Choroid plexus epithelial cell (primary cell): ENCODE measurements around the gene PPP1R12B.
A peak's percentile ranks its signal among the peaks of the same experiment; 100 is the strongest.
"Not testable (repeated sequence)": the region's sequence is repeated elsewhere in the genome, so short reads cannot be mapped to it uniquely, and the experiment has no call there.

Source experiments
- DNase-seq: peaks from one replicate; pipeline ENCODE4 v3.0.0-alpha.2; 2010; ENCODE audit warnings: low read depth
- H3K4me3 ChIP-seq: 2 replicates; pipeline ENCODE4 v1.5.1; 2011; ENCODE audit warnings: low read depth, mild to moderate bottlenecking, control low read depth, low read length, moderate library complexity
- TF ChIP-seq, protein P1 (sequence below): conservative IDR thresholded peaks from 2 replicates; pipeline ENCODE4 v1.5.1; 2011; ENCODE audit warnings: low read depth, mild to moderate bottlenecking, control low read depth, inconsistent platforms, low read length, moderate library complexity

Gene PPP1R12B

DNA sequence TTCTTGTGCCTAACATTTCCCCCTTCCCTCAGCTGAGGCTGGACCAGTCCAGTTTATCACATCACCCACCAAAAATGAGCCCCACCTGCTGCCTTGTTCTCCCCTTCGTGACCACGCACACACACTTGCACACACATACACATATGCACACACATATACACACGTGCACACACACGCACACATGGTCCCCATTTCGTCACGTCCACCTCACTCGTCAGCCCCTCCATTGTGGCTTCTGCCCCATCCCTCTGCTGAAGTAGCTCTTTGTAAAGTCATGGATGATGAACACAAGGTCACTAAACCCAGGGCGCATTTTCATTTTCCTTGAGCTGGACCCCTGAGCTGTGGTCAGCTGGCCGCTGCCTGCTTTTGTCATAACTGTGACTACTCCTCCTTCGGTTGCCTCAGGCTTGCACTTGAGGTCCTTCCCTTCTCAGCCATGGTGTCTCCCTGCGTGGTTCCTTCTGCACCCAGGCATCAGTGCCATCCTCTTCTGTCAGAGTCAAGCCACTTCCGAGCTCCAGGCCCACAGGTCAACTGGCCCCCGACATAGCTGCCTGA is 267.9 kb downstream of the PPP1R12B start:
- TF ChIP-seq, protein P1, sequence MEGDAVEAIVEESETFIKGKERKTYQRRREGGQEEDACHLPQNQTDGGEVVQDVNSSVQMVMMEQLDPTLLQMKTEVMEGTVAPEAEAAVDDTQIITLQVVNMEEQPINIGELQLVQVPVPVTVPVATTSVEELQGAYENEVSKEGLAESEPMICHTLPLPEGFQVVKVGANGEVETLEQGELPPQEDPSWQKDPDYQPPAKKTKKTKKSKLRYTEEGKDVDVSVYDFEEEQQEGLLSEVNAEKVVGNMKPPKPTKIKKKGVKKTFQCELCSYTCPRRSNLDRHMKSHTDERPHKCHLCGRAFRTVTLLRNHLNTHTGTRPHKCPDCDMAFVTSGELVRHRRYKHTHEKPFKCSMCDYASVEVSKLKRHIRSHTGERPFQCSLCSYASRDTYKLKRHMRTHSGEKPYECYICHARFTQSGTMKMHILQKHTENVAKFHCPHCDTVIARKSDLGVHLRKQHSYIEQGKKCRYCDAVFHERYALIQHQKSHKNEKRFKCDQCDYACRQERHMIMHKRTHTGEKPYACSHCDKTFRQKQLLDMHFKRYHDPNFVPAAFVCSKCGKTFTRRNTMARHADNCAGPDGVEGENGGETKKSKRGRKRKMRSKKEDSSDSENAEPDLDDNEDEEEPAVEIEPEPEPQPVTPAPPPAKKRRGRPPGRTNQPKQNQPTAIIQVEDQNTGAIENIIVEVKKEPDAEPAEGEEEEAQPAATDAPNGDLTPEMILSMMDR: no peak
- H3K4me3 ChIP-seq: no peak overlapping the region
- no peak for DNase-seq

- not testable (repeated sequence) for H3K4me3 ChIP-seq, DNase-seq
Observed at GRCh38 chr1:202619012-202619411, 270.5 kb downstream of the PPP1R12B start.

DNA sequence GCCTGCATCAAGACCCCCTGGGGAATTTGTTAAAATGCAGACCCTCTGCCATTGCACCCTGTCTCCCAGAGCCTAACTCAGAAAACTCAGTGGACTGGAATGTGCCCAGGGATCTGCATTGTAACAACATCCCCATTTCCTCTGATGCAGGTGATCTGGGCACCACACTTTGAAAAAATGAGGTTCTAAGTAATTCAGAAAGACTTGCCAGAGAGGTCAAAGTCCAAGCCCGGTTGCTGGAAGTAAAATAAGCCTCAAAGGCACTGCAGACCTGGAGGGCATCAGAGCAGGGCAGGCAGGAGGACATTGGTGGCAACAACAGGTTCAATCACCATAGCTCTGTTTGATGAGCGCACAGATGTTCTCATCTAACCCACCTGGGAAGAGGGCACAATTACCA is 271.0 kb downstream of the PPP1R12B start:
- DNase-seq: no peak
- no peak overlapping the region for H3K4me3 ChIP-seq
- TF ChIP-seq, protein P1: no peak

GRCh38 chr1:202620036-202620435 is 271.5 kb downstream of the PPP1R12B start:
- not testable (repeated sequence) for DNase-seq

GRCh38 chr1:202621446-202621845 is 272.9 kb downstream of the PPP1R12B start:
- TF ChIP-seq, protein P1: no peak
- H3K4me3 ChIP-seq: no peak overlapping the region
- DNase-seq: no peak

More at GRCh38 chr1:202620036-202620435, 271.5 kb downstream of the PPP1R12B start:
- not testable (repeated sequence) for H3K4me3 ChIP-seq

DNA sequence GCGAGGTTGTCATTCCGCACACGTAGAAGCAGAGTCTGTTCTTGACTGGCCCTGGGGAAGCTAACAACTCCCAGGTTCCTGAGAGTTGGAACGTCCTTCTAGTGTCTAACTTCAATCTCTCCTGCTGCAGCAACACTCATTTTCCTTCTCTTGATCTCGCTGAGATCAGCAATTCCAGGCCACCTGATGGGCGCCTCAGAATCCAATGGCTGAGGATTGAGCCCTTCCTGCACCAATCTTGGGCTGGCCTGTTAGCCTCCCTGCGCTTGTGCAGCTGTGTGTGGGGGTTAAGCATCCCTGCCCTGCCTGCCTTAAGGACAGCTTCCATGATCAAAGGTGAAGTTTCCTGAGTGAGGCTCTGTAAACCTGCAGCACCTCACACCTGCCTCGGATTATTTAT is 273.9 kb downstream of the PPP1R12B start:
- TF ChIP-seq, protein P1: no peak
- no peak overlapping the region for H3K4me3 ChIP-seq
- DNase-seq: no peak

DNA sequence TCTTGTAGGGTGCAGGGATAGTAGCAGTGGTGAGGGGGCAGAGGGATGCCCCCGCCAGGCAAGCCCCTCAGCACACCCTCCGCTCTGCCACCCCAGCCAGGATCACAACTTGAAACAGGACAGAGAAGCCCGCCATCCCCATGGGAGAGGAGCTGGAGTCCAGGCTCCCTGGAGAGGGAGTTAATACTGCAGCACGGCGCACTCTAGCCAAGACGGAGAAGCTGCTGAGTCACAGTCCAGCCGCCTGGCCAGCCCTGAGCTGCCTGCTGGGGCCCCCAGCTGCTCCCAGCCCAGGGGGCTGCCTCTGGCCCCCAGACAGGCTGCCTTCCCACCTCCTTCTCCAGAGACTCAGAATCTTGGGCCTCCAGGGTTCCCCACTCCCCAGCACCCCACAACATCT is 274.6 kb downstream of the PPP1R12B start:
- no peak overlapping the region for H3K4me3 ChIP-seq
- DNase-seq: peak; percentile 68
- TF ChIP-seq, protein P1: no peak

DNA sequence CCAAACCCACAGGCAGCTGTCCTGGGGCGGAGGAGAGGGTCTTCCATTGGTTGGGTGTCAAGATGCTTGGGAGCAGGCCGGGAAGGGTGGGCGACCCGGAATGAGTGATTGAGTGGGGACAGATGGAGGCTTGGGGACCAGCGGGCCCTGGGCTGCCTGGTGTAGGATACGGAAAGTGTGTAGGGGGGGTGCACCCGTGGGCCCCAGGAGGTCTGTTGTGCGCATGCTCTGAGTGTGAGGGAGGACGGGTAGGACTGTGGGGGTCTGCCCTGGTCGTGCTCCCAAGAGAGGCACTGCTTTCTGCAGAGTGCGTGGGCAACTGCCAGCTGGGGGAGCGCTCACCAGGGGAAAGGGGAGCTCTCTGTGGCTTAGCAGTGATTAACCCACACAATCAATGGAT is 275.0 kb downstream of the PPP1R12B start:
- H3K4me3 ChIP-seq, DNase-seq: not testable (repeated sequence)
